Inflammatory macrophage (primary cell): ENCODE results near the gene SFXN5.
A peak's percentile ranks its signal among the peaks of the same experiment; 100 is the strongest.
"Not testable (repeated sequence)": the region's sequence is repeated elsewhere in the genome, so short reads cannot be mapped to it uniquely, and the experiment has no call there.

Experiments used
- DNase-seq, 2 donors: peaks; one replicate each; pipeline ENCODE4 v3.0.0-alpha.2; 2020 to 2022
- total RNA-seq, 18 experiments: gene quantifications; one replicate each; lab custom pipeline; 2026; ENCODE audit warnings: mixed read lengths in 6 of 18, inconsistent platforms in 2 of 18; lab: John Stamatoyannopoulos, UW

Gene SFXN5, protein sequence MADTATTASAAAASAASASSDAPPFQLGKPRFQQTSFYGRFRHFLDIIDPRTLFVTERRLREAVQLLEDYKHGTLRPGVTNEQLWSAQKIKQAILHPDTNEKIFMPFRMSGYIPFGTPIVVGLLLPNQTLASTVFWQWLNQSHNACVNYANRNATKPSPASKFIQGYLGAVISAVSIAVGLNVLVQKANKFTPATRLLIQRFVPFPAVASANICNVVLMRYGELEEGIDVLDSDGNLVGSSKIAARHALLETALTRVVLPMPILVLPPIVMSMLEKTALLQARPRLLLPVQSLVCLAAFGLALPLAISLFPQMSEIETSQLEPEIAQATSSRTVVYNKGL
- total RNA-seq: 9.7 to 44.3 (median 30.2) reads per million in 18 experiments

DNA sequence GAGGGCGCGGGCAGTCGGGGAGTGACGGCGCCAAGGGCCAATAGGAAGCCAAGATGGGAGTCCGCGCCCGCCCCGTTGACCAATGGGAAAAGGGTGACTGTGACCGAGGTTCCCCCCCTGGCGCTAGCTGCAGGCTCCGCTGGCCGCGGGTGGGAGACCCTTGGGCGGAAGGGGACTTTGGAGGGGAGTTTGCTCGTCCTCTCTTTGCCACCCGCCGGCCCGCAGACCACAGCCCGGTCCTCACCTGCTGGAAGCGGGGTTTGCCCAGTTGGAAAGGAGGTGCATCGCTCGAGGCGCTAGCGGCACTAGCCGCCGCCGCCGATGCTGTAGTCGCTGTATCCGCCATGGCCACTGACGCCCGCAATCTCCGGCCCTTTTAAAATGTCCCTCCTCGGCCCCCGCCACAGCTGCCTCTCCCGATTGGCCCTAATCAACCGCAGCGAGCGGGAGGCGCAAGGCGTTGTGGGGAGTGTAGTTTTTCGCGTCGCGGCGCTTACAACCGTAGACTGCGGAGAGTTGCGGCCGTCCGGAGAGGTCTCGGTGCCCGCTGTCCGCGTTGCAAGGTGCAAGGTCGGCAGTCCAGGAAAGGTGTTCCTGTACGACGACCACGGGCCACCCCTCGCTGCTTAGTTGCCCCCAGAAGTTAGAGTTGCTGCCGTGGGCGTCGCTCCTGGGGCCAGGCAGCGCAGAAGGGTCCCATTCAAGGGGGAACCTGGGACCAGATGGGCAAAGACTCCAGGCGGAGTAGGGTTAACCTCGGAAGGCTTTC lies at the start of gene SFXN5:
SFXN5 (minus strand) TSS at position 353 of the 769 bp plus-strand sequence; CDS start at position 346, 7 bp downstream.
- peak; percentile 96 to 98 for DNase-seq

DNA sequence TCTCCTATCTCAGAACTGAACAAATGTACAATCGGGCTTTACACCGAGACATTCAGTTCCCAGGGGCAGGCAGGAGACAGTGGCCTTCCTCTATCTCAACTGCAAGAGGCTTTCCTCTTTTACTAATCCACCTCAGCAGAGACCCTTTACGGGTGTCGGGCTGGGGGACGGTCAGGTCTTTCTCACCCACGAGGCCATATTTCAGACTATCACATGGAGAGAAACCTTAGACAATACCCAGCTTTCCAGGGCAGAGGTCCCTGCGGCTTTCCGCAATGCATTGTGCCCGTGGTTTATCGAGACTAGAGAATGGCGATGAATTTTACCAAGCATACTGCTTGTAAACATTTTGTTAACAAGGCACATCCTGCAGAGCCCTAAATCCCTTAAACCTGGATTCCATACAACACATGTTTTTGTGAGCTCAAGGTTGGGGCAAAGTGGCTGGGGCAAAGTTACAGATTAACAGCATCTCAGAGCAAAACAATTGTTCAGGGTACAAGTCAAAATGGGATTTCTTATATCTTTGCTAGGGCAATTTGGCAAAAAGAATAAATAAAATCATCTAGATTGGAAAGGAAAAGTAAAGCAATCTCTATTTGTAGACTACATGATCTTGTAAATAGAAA lies 48.2 kb upstream of the SFXN5 start:
- DNase-seq: not testable (repeated sequence)

- no peak for DNase-seq
These were observed 45.9 kb upstream of the SFXN5 start for GRCh38 chr2:73117441-73117840.

DNA sequence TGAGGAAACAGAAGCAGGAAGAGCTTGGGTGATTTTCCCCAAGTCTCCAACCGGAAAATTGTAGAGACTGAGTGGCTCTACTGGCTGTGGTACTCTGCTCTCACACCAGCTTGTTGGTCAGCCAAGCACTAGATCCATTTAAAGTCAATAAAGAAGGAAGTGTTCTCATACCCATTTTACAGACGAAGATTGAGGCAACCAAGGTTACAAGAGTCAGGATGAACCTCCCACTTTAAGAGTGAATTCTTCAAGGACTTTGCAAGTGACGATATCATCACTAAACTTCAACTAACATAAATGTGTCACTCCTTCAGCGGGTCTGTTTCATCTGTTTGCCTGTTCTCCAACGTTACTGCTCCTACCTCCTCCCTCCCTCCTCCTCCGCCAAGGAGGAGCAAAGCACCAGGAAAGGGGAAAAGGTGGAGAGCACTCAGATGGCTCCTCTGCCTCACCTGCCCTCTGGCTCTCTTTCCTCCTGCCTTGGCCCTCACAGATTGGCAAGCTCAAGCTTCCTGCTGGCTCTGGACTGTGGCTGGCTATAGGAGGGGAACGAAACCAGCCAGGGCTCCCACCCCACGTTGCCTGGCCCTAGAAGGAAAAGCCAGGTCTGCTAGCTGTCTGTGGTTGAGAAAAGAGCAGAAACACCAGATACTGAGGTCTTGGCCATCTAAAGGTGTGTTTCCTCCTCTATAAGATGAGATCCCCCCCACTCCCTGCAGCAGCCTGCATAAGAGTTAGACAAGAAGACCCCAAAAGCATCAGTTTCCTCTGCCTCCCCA lies 44.9 kb upstream of the SFXN5 start:
- DNase-seq: no peak

DNA sequence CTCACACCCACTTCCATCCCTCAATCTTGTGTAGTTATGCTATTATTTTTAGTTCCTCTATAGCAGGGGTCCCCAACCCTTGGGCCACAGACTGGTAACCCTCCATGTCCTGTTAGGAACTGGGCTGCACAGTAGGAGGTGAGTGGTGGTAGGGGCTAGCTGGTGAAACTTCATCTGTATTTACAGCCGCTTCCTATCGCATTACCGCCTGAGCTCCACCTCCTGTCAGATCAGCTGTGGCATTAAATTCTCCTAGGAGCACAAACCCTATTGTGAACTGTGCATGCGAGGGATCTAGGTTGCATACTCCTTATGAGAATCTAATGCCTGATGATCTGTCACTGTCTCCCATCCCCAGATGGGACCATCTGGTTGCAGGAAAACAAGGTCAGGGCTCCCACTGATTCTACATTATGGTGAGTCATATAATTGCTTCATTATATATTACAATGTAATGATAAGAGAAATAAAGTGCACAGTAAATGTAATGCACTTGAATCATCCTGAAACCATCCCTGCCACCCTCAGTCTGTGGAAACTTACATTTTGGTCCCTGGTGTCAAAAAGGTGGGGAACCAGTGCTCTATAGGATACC lies 42.9 kb upstream of the SFXN5 start:
- DNase-seq: no peak

DNA sequence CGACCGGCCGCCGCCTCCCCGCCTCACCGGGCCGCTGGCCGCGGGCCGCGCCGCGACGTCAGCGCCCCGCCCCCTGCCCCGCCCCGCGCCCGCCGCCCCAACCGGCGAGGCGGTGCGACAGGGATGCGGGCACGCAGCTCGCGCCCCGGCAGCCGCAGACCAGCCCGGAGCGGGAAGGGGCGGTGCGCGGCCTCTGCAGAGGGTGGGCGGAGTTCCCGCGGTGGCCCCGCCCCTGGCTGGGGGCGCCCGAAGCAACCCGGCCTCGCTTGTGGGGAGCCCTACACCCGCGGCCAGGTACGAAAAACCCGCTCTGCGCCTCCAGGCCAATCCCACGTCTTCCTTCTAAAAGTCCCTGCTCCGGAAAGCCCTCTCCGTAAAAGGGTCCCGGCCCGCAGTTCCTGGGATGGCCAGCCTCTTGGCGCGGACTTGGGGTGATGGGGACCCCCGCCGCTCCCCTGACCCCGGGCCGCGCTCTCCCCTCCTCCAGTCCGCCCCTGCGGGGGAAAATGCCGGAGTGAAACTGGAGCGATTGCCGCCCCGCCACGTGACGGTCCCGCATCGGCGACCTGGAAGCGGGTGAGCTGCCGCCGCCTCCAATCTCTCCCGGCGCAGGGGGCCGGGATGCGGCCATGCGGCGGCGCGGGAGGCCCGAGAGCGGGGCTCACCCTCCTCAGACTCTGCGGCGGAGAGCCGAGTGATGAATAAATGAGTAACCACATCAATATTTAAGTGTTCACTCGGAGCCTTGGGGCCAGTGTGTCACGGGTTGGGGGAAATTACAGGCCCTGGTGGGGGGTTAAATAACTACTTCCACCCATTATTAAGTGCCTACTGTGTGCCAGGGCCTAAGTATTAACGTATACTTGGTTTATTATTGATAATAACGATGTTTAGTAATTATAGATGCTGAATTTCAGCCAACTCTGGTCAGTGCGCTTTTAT lies 41.7 kb upstream of the SFXN5 start, which contains the start of gene RAB11FIP5:
RAB11FIP5 (minus strand) TSS at position 36 of the 942 bp plus-strand sequence. CDS start 171 bp downstream, outside the sequence.
- peak; percentile 3 to 47 for DNase-seq

- peak in 1 of 2 donors; percentile 7 for DNase-seq
These were observed 40.8 kb upstream of the SFXN5 start for GRCh38 chr2:73112026-73112912.

DNA sequence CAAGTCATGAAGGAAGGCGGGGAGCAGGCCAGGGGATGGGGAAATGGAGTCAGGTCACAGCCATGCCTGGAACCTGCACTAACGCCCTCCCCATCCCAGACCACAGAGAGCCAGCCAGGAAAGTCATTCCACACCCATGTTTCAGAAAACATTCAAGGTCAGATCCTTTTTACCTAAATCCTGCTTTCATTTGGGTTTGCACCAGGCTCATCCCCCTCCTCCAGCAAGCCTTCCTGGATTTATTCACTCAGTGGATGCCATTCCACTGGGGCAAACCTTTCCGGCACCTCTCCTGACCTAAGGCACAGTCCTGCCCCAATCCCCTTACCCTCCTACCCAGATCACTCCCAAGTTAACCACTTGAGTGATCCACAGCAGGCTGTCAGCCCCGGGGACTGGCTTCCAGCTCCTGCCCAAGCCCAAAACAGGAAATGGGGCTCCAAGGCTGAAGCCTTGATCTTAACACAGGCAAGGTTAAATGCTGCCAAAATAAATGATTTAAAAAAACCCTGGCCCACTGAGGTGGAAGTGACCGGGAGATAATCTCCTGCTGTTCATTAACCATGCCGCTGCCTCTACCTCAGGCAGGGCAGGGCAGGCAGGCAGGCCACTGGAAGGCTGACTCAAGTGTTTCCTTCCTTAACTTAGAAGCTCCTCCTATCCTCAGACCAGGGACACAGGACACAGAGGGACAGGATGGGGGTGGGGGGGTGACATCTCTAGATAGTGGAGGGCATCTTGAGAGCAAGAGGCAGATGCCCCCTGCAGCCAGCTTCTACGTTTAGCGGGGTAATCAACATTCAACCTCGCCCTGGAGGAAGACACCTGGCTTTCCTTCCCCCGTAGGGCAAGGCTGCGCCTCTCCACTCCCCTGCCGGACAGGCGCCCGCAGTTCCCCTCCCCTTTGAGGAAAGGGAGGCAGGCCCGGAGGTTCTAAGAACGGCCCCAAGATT lies 39.8 kb upstream of the SFXN5 start:
- no peak for DNase-seq

DNA sequence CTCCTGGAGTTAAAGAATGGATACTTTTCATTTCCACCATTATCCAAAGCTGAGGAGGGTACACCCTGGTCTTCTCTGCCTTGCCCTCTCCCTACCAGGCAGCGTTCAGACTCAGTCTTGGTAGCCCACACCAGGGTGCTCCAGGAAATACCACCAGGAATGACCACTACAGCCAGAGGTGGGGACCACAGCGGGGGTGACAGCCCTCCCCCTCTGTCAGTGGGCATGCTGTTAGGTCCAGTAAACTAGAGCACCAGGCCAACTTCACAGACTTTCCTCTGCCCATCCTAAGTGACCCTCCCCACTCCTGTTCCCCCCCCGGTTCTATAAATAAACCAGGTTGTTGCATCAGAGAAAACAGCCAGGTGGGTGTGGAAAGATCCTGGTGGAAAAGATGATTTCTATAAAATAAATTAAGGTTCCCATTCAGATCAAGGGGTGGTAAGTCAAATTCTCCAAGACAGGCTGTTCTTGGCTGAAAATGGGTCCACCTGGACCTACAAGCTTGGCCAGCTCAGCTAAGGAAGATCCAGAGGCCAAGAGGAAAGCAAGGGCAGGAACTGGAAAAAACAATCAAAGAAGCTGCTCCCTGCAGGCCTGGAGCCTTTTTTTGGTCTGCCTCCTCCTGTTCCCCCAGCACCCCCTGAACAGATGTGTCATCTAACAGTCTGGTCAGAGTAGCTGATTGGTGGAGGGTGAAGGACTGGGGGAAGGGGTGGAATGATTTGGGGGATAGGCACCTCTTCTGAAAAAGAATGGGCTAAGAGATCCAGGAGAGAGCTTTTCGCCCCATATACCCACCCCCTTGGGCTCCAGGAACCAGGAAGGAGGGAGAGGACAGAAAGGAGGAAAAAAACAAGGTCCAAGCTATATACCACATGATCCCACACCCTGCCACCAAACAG lies 38.9 kb upstream of the SFXN5 start:
- DNase-seq: no peak

DNA sequence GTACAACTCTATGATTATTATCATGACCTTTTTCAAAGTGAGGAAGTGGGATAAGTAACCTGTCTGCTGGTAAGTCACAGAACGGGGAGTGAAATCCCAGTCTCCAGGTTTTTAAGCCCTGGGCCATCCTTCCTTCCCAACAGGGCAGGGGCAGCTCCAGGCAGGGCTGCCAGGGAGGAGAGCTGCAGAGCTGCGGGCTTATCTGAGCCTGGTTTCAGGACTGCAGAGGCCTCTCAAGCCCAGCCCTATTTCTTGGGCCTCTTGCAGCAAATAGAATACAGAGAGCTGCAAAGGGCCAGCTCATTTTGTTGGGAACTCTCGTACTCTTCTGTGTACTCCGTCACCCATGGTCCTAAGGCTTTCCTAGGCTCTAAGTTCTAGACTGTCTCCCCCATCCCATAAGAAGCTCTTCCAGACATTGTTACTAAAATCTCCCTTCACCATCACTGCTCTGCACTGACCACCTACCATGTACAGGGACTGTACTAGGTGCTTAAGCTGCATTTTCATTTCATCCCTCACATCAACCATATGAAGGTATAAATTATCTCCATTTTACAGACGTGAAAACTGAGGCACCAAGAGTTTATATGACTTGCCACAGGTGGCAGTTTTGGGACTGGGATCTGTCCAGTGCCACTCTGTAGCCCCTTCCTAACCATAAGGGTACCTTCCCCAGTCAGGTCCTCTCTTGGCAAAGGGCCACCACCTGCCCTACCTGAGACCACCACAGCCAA lies 38.1 kb upstream of the SFXN5 start:
- DNase-seq: no peak

DNA sequence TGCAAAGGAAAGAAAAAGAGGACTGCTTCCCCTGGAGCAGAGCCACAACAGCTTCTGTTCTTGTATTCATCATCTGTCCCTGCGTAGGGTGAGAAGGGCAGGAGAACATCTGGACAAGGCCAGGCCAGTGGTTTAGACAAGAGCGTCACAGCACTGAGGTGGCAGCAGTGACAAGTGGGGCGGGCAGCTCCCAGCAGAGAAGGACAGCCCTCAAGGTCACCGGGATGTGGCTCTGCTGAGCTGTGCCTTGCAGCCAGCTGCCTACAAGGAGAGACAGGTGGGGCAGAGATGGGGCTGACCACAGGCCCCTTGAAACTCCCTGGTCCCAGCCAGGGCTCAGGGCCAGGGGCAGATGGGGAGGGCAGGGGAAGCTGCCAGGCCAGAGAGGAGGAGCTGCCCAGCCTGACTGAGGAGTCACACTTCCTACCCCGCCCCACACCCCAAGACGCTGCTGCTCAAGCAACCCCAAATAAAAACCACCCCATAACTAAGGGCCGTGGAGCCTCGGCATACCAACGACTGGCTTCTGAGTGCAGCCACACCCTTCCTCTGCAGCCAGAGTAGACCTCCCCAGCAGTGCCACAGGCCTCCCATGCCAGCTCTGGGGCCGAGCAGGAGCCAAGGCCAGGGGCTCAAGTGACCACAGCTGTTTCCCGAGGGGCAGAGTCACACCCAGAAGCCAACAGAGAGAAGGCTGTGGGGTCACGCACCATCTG lies 35.9 kb upstream of the SFXN5 start:
- DNase-seq: peak in 1 of 2 donors; percentile 24

DNA sequence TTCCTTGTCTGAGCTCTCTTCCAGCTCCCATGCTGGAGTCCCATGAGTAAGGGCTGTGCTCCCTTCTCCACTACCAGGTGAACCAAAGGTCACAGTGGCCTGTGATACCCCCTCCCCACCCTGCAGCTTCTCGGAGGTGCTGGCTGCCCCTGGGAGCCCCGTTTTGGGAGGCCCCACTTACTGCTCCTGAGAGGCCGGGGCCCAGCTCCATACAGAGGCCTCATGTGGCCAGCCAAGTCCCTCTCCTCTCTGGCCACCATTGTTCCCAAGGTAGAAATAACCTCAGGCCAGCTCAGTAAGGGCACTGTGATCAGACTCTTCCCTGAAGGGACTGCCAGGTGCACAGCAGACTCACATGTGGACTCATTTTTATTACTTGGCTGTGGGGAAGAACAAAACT lies 35.3 kb upstream of the SFXN5 start:
- no peak for DNase-seq

DNA sequence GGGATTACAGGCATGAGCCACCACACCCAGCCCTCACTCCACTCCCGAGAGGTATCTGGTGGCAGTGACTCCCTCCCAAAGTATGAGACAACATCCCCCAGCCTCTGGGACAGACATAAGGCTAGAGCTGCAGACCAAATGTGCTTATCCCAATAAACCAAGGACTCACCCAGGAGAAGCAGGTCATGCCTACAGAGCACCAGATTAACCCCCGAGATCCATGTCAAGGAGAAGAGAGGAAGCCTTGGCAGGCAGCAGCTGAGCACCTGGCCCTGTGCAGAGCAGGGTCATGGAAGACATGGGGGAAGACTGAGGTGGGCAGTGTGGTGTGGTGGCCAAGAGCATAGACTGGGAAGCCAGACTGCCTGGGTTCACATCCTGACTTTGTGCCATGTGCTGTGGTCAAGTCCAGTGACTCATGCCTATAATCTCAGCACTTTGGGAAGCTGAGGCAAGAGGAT lies 34.0 kb upstream of the SFXN5 start:
- no peak for DNase-seq

DNA sequence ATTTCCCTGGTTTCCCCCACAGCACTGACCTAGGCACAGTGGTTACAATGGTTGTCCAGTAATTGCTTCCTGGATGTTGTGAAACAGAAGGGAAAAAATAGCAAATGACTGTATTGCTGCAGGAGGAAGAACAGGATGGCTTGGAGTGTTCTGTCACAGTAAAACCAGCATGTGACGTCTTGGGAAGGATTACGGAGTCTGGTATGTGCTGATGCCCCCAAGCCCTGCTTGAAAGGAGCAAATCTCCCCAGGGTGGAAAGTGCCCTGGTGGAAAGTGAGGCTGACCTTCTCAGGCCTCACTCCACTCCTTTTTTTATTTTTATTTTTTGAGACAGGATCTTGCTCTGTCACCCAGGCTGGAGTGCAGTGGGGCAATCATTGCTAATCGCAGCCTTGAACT lies 33.4 kb upstream of the SFXN5 start:
- DNase-seq: peak; percentile 4 to 17

DNA sequence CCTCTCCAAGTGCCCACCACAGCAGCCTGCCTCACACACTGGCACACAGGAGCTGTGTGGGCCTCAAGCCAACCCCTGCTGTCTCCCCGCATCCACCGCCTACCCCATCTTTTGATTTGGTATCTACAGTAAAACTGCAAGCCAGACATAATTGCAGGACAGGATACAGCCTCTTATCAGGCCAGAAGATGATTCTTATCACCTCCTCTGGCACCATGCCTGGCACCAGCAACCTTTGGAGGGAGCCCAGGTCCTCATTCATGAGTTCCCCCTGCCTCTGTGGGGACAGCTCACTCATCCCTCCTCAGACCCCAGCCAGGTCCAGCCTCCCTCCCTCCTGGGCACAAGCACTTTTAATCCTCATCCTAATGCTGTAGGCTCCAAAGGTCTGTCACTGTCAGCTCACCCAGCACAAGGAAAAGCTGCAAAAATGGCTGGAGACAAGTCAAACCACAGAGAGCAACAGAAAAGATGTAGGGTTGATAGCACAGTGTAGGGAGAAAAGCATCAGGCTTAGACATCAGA lies 31.6 kb upstream of the SFXN5 start:
- DNase-seq: no peak
